Keratinocyte (primary cell): ENCODE measurements around the gene SAMD5. TPM values are rescaled to one million over a fixed set of nuclear protein-coding genes. Genes with fewer than 3 reads are reported as not detected.

Experiments used
- DNase-seq: peaks from one replicate; pipeline ENCODE4 v3.0.0-alpha.2; 2011; ENCODE audit warnings: low read depth, missing footprints, low spot score
- FAIRE-seq: peaks from 2 replicates; lab custom pipeline; 2011; peaks lifted over from hg19 to GRCh38; lab: Jason Lieb, UNC
- H2AFZ ChIP-seq: 2 replicates; pipeline ENCODE4 v1.6.0; 2012; ENCODE audit warnings: low read length, control low read depth, inconsistent platforms; ENCODE audit not compliant: control insufficient read depth
- H3K27ac ChIP-seq: 2 replicates; pipeline ENCODE4 v1.5.1; 2011; ENCODE audit warnings: low read length; ENCODE audit not compliant: control insufficient read depth, insufficient read depth
- H3K27me3 ChIP-seq: 3 replicates; pipeline ENCODE4 v1.6.0; 2011; ENCODE audit warnings: low read length; ENCODE audit not compliant: control insufficient read depth, insufficient read depth; ENCODE audit errors: extremely low read depth
- H3K36me3 ChIP-seq, 2 experiments: 2 replicates in 1 of 2; 3 replicates in 1 of 2; pipeline ENCODE4 v1.5.1; 2011; ENCODE audit warnings: low read length in 2 of 2, mild to moderate bottlenecking in 1 of 2; ENCODE audit not compliant: control insufficient read depth in 2 of 2, insufficient read depth in 2 of 2; ENCODE audit errors: extremely low read depth in 1 of 2
- H3K4me1 ChIP-seq: 3 replicates; pipeline ENCODE4 v1.5.1; 2011; ENCODE audit warnings: low read length; ENCODE audit not compliant: control insufficient read depth, insufficient read depth; ENCODE audit errors: extremely low read depth
- H3K4me2 ChIP-seq: 3 replicates; pipeline ENCODE4 v1.6.0; 2011; ENCODE audit warnings: low read depth, low read length; ENCODE audit not compliant: control insufficient read depth, insufficient read depth; ENCODE audit errors: extremely low read depth
- H3K4me3 ChIP-seq, 3 experiments: fragments of 200-600 bp in 1 of 3; sonication (generic) in 1 of 3; 2 replicates in 2 of 3; 3 replicates in 1 of 3; pipeline ENCODE4 v1.5.1; 2011 to 2016; ENCODE audit warnings: low read length in 3 of 3, mild to moderate bottlenecking in 3 of 3, control low read depth in 2 of 3, inconsistent platforms in 1 of 3, low read depth in 1 of 3, mixed read lengths in 1 of 3, mixed run types in 1 of 3, moderate library complexity in 1 of 3; ENCODE audit not compliant: control insufficient read depth in 2 of 3, insufficient read depth in 2 of 3; ENCODE audit errors: extremely low read depth in 1 of 3
- H3K79me2 ChIP-seq: 2 replicates; pipeline ENCODE4 v1.6.0; 2012; ENCODE audit warnings: low read length; ENCODE audit not compliant: control insufficient read depth, insufficient read depth
- H3K9ac ChIP-seq: 3 replicates; pipeline ENCODE4 v1.6.0; 2011; ENCODE audit warnings: low read length; ENCODE audit not compliant: control insufficient read depth, insufficient read depth; ENCODE audit errors: extremely low read depth
- H3K9me1 ChIP-seq: 3 replicates; pipeline ENCODE4 v1.6.0; 2011; ENCODE audit warnings: low read length; ENCODE audit not compliant: control insufficient read depth, insufficient read depth; ENCODE audit errors: extremely low read depth
- H3K9me3 ChIP-seq: 2 replicates; pipeline ENCODE4 v1.5.1; 2012; ENCODE audit warnings: low read depth, low read length; ENCODE audit not compliant: control insufficient read depth
- H4K20me1 ChIP-seq: 3 replicates; pipeline ENCODE4 v1.6.0; 2011; ENCODE audit warnings: low read length; ENCODE audit not compliant: control insufficient read depth, insufficient read depth; ENCODE audit errors: extremely low read depth
- EZH2 ChIP-seq: IDR thresholded peaks from one replicate; pipeline ENCODE4 v1.6.1; 2012; ENCODE audit warnings: inconsistent platforms, mild to moderate bottlenecking, low read length, moderate library complexity
- dilution Hi-C: fragments of 300-500 bp; cut with MboI; formaldehyde crosslinking; loops from one replicate; pipeline ENCODE4 v1.7.0; 2020; ENCODE audit warnings: low sequenced_read_pairs; ENCODE audit not compliant: extremely low pct_ligation_motif_present
- polyA plus RNA-seq, 5 experiments: library from polyadenylated mRNA; depleted of rRNA in 3 of 5; stranded (reverse) in 3 of 5; stranded (forward) in 1 of 5; unstranded in 1 of 5; fragments of >200 nt; gene quantifications; 1 replicate in 1 of 5; 2 replicates in 3 of 5; 3 replicates in 1 of 5; pipeline versions ENCODE4 v1.2.1 to v1.2.3, GENCODE V29; 2011 to 2012; ENCODE audit warnings: missing spikeins in 2 of 5, low read depth in 1 of 5, low replicate concordance in 1 of 5
- TF ChIP-seq, protein P1 (sequence below), 3 experiments: IDR thresholded peaks in 1 of 3; conservative IDR thresholded peaks in 1 of 3; optimal IDR thresholded peaks in 1 of 3; 2 replicates in 2 of 3; 3 replicates in 1 of 3; pipeline versions ENCODE3 to v1.5.1; 2011; ENCODE audit warnings: low read length in 3 of 3, mild to moderate bottlenecking in 3 of 3, moderate library complexity in 2 of 3, control low read depth in 1 of 3, inconsistent platforms in 1 of 3; ENCODE audit not compliant: insufficient read depth in 2 of 3; ENCODE audit errors: extremely low read depth in 1 of 3

The SAMD5 gene
- polyA plus RNA-seq, 1 donor (not counting 4 experiments of a cell fraction or from before 2014, with no cell fraction given) = 1.2 TPM

DNA sequence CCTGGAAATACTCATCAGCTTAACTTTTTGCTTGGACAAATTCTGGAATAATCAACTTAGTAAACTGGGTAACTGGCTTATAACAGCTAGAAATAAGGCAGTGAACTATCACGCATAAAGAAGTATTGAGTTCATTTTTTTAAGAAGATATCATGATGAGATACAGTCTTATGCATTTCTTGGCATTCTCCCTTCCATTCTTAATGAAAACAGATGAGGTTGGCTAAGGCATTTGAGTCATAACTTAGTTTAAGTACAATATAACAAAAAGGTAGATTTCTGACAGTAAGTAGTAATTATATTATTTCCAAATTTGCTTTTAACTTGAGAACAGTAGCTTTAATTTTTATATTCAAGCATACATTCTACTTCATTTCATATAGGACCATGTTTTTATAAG, 56.1 kb downstream of the SAMD5 start:
- FAIRE-seq = no peak
- dilution Hi-C loops = no loop called here
- Histone ChIP-seq H3K4me3 (no peak overlapping the region), H4K20me1 (no peaks in the 10 kb centered on the region), H3K4me1 (no peaks in the 10 kb centered on the region), H3K79me2 (no peaks in the 10 kb centered on the region), H3K4me2 (no peak overlapping the region), H3K9ac (no peak overlapping the region), H3K27me3 (no peaks in the 10 kb centered on the region), H3K9me1 (no peaks in the 10 kb centered on the region), H2AFZ (no peak overlapping the region), H3K27ac (no peak overlapping the region), H3K9me3 (no peaks in the 10 kb centered on the region), H3K36me3 (no peaks in the 10 kb centered on the region)
- TF ChIP-seq, protein P1, sequence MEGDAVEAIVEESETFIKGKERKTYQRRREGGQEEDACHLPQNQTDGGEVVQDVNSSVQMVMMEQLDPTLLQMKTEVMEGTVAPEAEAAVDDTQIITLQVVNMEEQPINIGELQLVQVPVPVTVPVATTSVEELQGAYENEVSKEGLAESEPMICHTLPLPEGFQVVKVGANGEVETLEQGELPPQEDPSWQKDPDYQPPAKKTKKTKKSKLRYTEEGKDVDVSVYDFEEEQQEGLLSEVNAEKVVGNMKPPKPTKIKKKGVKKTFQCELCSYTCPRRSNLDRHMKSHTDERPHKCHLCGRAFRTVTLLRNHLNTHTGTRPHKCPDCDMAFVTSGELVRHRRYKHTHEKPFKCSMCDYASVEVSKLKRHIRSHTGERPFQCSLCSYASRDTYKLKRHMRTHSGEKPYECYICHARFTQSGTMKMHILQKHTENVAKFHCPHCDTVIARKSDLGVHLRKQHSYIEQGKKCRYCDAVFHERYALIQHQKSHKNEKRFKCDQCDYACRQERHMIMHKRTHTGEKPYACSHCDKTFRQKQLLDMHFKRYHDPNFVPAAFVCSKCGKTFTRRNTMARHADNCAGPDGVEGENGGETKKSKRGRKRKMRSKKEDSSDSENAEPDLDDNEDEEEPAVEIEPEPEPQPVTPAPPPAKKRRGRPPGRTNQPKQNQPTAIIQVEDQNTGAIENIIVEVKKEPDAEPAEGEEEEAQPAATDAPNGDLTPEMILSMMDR (optimal IDR thresholded peaks at IDR 0.05 in 1 of 3, IDR thresholded peaks at IDR 0.05 in 1 of 3, conservative IDR thresholded peaks at IDR 0.05 in 1 of 3; ENCODE audit: extremely low read depth in 1 of 3, insufficient read depth in 2 of 3, low read length in 3 of 3) = no peak
- TF ChIP-seq EZH2 = no peak
- DNase-seq = no peak

GRCh38 chr6:147566244-147566898, 57.9 kb downstream of the SAMD5 start:
- dilution Hi-C loops = no loop called here
- TF ChIP-seq EZH2 = no peak
- TF ChIP-seq, protein P1 (optimal IDR thresholded peaks at IDR 0.05 in 1 of 3, IDR thresholded peaks at IDR 0.05 in 1 of 3, conservative IDR thresholded peaks at IDR 0.05 in 1 of 3; ENCODE audit: extremely low read depth in 1 of 3, insufficient read depth in 2 of 3, low read length in 3 of 3) = no peak
- Histone ChIP-seq H2AFZ (no peak overlapping the region), H4K20me1 (no peaks in the 10 kb centered on the region), H3K36me3 (no peaks in the 10 kb centered on the region), H3K9me1 (no peaks in the 10 kb centered on the region), H3K79me2 (no peaks in the 10 kb centered on the region), H3K4me2 (no peak overlapping the region), H3K4me3 (no peak overlapping the region), H3K9ac (no peak overlapping the region), H3K4me1 (no peaks in the 10 kb centered on the region), H3K27ac (no peak overlapping the region), H3K9me3 (no peaks in the 10 kb centered on the region), H3K27me3 (no peaks in the 10 kb centered on the region)
- FAIRE-seq (no peak), DNase-seq (no peak)
